ENCODE measurements around the gene TULP4. TPM values are rescaled to one million over a fixed set of nuclear protein-coding genes. Genes with fewer than 3 reads are reported as not detected.
"Not testable (repeated sequence)": the region's sequence is repeated elsewhere in the genome, so short reads cannot be mapped to it uniquely, and the experiment has no call there.

Gene TULP4
- total RNA-seq, 1 donor from 2014 or later, result 105 TPM

DNA sequence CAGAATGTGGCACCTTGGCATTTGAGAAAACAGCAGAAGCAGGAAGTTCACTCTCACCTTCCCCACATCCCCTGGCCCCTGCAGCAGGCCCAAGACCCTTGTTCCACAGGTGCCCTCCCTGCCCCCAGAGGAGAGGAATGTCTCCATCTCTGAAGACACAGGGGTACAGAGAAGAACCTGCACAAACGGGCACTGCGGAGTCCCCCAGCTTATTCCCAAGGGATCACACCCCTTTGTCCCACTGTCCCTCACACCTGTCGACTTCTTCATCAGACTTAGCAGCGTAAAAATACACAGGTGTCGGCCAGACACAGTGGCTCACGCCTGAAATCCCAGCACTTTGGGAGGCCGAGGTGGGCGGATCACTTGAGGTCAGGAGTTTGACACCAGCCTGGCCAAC lies 204.8 kb downstream of the TULP4 start:
- DNase-seq (ENCODE audit: low read depth), result no peak
- Histone ChIP-seq H3K27me3 (ENCODE audit: control insufficient read depth, insufficient read depth, low read length) (no peaks in the 10 kb centered on the region), H3K36me3 (ENCODE audit: control insufficient read depth, insufficient read depth, low read length) (no peaks in the 10 kb centered on the region), H3K4me3 (ENCODE audit: low read depth, low read length) (no peak overlapping the region)
- TF ChIP-seq CTCF (IDR thresholded peaks at IDR 0.05; ENCODE audit: insufficient read depth, low read length, poor library complexity, severe bottlenecking), result no peak

- no peak overlapping the region for H3K4me3 ChIP-seq (ENCODE audit: low read depth, low read length)
- DNase-seq (ENCODE audit: low read depth), result no peak
- no peaks in the 10 kb centered on the region for H3K36me3 ChIP-seq (ENCODE audit: control insufficient read depth, insufficient read depth, low read length)
- no peaks in the 10 kb centered on the region for H3K27me3 ChIP-seq (ENCODE audit: control insufficient read depth, insufficient read depth, low read length)
- TF ChIP-seq CTCF (IDR thresholded peaks at IDR 0.05; ENCODE audit: insufficient read depth, low read length, poor library complexity, severe bottlenecking), result no peak
These were observed 205.3 kb downstream of the TULP4 start for GRCh38 chr6:158517581-158517980.

DNA sequence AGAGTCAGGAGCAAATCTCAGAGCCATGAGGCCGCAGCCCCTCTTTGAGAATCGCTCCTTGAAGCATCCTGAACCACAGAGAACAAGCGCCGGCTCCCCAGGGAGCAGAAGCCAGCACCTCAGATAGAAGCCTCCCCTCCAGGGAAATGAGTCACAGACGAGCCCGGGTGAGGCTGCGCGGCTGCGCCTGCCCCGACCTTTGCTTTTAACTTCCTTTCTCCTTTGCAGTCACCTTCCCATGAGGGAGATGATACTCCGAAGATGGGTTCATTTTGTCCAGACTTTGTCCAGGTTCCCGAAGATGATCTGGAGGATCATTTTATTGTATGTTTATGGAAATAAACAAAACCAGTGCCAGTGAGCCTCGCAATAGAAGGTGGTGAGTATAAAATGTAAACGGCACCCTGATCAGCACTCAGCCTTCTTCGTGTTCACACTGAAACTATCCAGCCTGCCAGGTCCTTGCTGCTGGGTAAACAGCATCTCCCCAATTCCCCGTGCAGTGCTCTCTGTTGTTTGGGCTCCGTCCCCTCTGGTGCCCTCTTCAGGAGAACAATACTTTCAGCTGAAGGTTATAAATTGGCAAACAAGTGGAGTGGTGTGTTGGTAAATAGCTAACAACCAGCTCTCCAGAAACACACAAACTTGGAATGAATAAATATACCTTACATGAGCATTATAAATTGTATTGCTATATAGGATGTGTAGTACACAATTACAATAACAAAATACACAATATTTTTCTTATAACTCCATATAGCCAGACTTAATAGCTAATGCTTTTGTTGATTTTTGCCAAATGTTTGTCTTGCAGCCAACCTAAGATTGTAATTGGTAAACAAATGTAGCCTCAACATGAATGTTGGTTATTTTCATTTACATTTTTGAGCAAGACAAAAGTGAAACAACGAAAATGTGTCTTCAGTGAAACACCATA lies 206.2 kb downstream of the TULP4 start:
- TF ChIP-seq CTCF (IDR thresholded peaks at IDR 0.05; ENCODE audit: insufficient read depth, low read length, poor library complexity, severe bottlenecking), result peak; percentile 63
- DNase-seq (ENCODE audit: low read depth), result no peak

GRCh38 chr6:158519300-158519699 lies 207.0 kb downstream of the TULP4 start:
- no peak for DNase-seq (ENCODE audit: low read depth)
- no peak for TF ChIP-seq CTCF (IDR thresholded peaks at IDR 0.05; ENCODE audit: insufficient read depth, low read length, poor library complexity, severe bottlenecking)
- no peaks in the 10 kb centered on the region for H3K36me3 ChIP-seq (ENCODE audit: control insufficient read depth, insufficient read depth, low read length)
- peaks cover under 1% of the 10 kb centered on the region for H3K27me3 ChIP-seq (ENCODE audit: control insufficient read depth, insufficient read depth, low read length)
- H3K4me3 ChIP-seq (ENCODE audit: low read depth, low read length), result no peak overlapping the region

More for the DNA sequence above, 206.2 kb downstream of the TULP4 start:
- Histone ChIP-seq H3K27me3 (ENCODE audit: control insufficient read depth, insufficient read depth, low read length) (no peaks in the 10 kb centered on the region), H3K36me3 (ENCODE audit: control insufficient read depth, insufficient read depth, low read length) (no peaks in the 10 kb centered on the region), H3K4me3 (ENCODE audit: low read depth, low read length) (peak overlapping the region; percentile 27)

DNA sequence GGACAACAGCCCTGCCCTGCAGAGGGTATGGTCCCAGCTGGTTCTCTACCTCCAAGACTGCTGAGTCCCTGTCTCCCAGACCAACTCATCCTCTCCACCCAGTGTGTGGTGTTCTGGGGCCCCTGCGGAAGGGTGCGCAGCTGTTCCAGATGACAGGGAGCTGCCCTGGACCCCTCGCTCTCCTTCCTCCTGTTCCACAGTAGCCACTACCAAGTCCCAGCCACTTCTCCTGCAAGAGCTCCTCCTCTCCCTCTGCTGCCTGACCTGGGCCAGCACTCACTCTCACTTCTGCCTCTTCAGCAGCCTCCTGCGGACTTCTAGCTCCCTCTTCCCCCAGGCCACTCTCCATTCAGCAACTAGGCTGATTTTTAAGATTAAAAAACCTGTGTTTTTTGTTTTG lies 207.5 kb downstream of the TULP4 start:
- Histone ChIP-seq H3K27me3 (ENCODE audit: control insufficient read depth, insufficient read depth, low read length) (peaks cover 4% of the 10 kb centered on the region), H3K36me3 (ENCODE audit: control insufficient read depth, insufficient read depth, low read length) (no peaks in the 10 kb centered on the region), H3K4me3 (ENCODE audit: low read depth, low read length) (no peak overlapping the region)
- no peak for TF ChIP-seq CTCF (IDR thresholded peaks at IDR 0.05; ENCODE audit: insufficient read depth, low read length, poor library complexity, severe bottlenecking)
- no peak for DNase-seq (ENCODE audit: low read depth)

- H3K27me3 ChIP-seq (ENCODE audit: control insufficient read depth, insufficient read depth, low read length); H3K4me3 ChIP-seq (ENCODE audit: low read depth, low read length); H3K36me3 ChIP-seq (ENCODE audit: control insufficient read depth, insufficient read depth, low read length); DNase-seq (ENCODE audit: low read depth): not testable (repeated sequence)
These were observed 208.7 kb downstream of the TULP4 start for GRCh38 chr6:158520975-158521374.

Data from kidney epithelial cell (primary cell).